ENCODE measurements around the gene SBF2.
"Not testable (repeated sequence)": the region's sequence is repeated elsewhere in the genome, so short reads cannot be mapped to it uniquely, and the experiment has no call there.

Gene SBF2

GRCh38 chr11:9952511-9953196 lies 341.4 kb downstream of the SBF2 start:
- DNase-seq (ENCODE audit: low spot score) = no peak

- no peak for DNase-seq (ENCODE audit: low spot score)
These were observed 342.2 kb downstream of the SBF2 start for GRCh38 chr11:9951807-9952206.

- DNase-seq (ENCODE audit: low spot score) = no peak
These were observed 343.6 kb downstream of the SBF2 start for GRCh38 chr11:9950462-9950861.

- DNase-seq (ENCODE audit: low spot score) = no peak
These were observed 346.7 kb downstream of the SBF2 start for GRCh38 chr11:9947231-9947864.

- not testable (repeated sequence) for DNase-seq (ENCODE audit: low spot score)
These were observed 348.3 kb downstream of the SBF2 start for GRCh38 chr11:9945680-9946079.

- no peak for DNase-seq (ENCODE audit: low spot score)
These were observed 350.5 kb downstream of the SBF2 start for GRCh38 chr11:9943386-9944110.

GRCh38 chr11:9941991-9942390 lies 352.0 kb downstream of the SBF2 start:
- DNase-seq (ENCODE audit: low spot score) = no peak

- DNase-seq (ENCODE audit: low spot score) = not testable (repeated sequence)
These were observed 354.9 kb downstream of the SBF2 start for GRCh38 chr11:9939150-9939549.

- DNase-seq (ENCODE audit: low spot score) = no peak
These were observed 357.3 kb downstream of the SBF2 start for GRCh38 chr11:9936754-9937153.

- not testable (repeated sequence) for DNase-seq (ENCODE audit: low spot score)
These were observed 361.2 kb downstream of the SBF2 start for GRCh38 chr11:9932843-9933242.

GRCh38 chr11:9930562-9931331 lies 363.3 kb downstream of the SBF2 start:
- not testable (repeated sequence) for DNase-seq (ENCODE audit: low spot score)

- no peak for DNase-seq (ENCODE audit: low spot score)
These were observed 366.3 kb downstream of the SBF2 start for GRCh38 chr11:9927670-9928069.

- no peak for DNase-seq (ENCODE audit: low spot score)
These were observed 370.7 kb downstream of the SBF2 start for GRCh38 chr11:9923280-9923679.

- DNase-seq (ENCODE audit: low spot score) = no peak
These were observed 371.2 kb downstream of the SBF2 start for GRCh38 chr11:9922806-9923205.

- no peak for DNase-seq (ENCODE audit: low spot score)
These were observed 377.5 kb downstream of the SBF2 start for GRCh38 chr11:9916480-9916879.

- DNase-seq (ENCODE audit: low spot score) = no peak
These were observed 380.0 kb downstream of the SBF2 start for GRCh38 chr11:9914064-9914463.

- no peak for DNase-seq (ENCODE audit: low spot score)
These were observed 387.8 kb downstream of the SBF2 start for GRCh38 chr11:9905960-9906791.

GRCh38 chr11:9905501-9905951 lies 388.5 kb downstream of the SBF2 start:
- no peak for DNase-seq (ENCODE audit: low spot score)

- no peak for DNase-seq (ENCODE audit: low spot score)
These were observed 390.4 kb downstream of the SBF2 start for GRCh38 chr11:9903579-9903978.

GRCh38 chr11:9901943-9902342 lies 392.1 kb downstream of the SBF2 start:
- DNase-seq (ENCODE audit: low spot score) = no peak

- DNase-seq (ENCODE audit: low spot score) = not testable (repeated sequence)
These were observed 393.8 kb downstream of the SBF2 start for GRCh38 chr11:9900253-9900652.
